Lung (tissue), 12 donors: ENCODE measurements around the gene COLGALT1. TPM values are rescaled to one million over a fixed set of nuclear protein-coding genes. Genes with fewer than 3 reads are reported as not detected.
A peak's percentile ranks its signal among the peaks of the same experiment; 100 is the strongest.

ENCODE experiments used
- ATAC-seq: fragments of 200-7000 bp; cut with Tn5 transposase; one replicate; pipeline ENCODE4 v1.9.1; 2020; ENCODE audit warnings: moderate number of reproducible peaks; ENCODE audit not compliant: insufficient read depth, low FRiP score
- DNase-seq, 3 donors: peaks; one replicate each; pipeline ENCODE4 v3.0.0-alpha.2; 2013 to 2017
- H3K27ac ChIP-seq, 2 donors: one replicate each; pipeline ENCODE4 v1.5.1; 2013; ENCODE audit warnings: mild to moderate bottlenecking in 2 of 2, moderate library complexity in 2 of 2, control low read depth in 1 of 2, inconsistent platforms in 1 of 2, low read depth in 1 of 2, low read length in 1 of 2
- H3K27me3 ChIP-seq, 3 donors: one replicate each; pipeline ENCODE4 v1.5.1; 2013; ENCODE audit warnings: low read length in 2 of 3; ENCODE audit not compliant: control insufficient read depth in 3 of 3, insufficient read depth in 3 of 3
- H3K36me3 ChIP-seq, 4 donors: one replicate each; pipeline ENCODE4 v1.5.1; 2013; ENCODE audit warnings: low read length in 4 of 4, mild to moderate bottlenecking in 1 of 4, moderate library complexity in 1 of 4; ENCODE audit not compliant: control insufficient read depth in 4 of 4, insufficient read depth in 4 of 4
- H3K4me1 ChIP-seq, 5 donors: one replicate each; pipeline ENCODE4 v1.5.1; 2013; ENCODE audit warnings: low read length in 5 of 5, mild to moderate bottlenecking in 2 of 5, moderate library complexity in 1 of 5; ENCODE audit not compliant: control insufficient read depth in 5 of 5, insufficient read depth in 5 of 5
- H3K4me3 ChIP-seq: one replicate; pipeline ENCODE4 v1.5.1; 2013; ENCODE audit warnings: mild to moderate bottlenecking, control low read depth, moderate library complexity
- H3K9ac ChIP-seq, 2 donors: one replicate each; pipeline ENCODE4 v1.5.1; 2013; ENCODE audit warnings: low read length in 2 of 2, control low read depth in 1 of 2; ENCODE audit not compliant: insufficient read depth in 1 of 2
- H3K9me3 ChIP-seq, 4 donors: one replicate each; pipeline ENCODE4 v1.5.1; 2013; ENCODE audit warnings: low read length in 3 of 4, mild to moderate bottlenecking in 1 of 4, moderate library complexity in 1 of 4; ENCODE audit not compliant: control insufficient read depth in 4 of 4, insufficient read depth in 3 of 4
- WGBS, 2 donors: extraction: QIAGEN DNeasy Blood & Tissue Kit; methylation state at CpG; one replicate each; pipeline ENCODE4 v1.1.7; 2013; 5-methylcytosine and 5-hydroxymethylcytosine counted together
- polyA plus RNA-seq, 2 donors: library from polyadenylated mRNA; stranded (reverse); fragments of 200-250 nt; gene quantifications; one replicate each; pipeline ENCODE4 v1.2.1, GENCODE V29; 2013
- total RNA-seq, 2 donors: library from RNA; depleted of rRNA in 1 of 2; stranded (reverse); fragments of >200 nt in 1 of 2; gene quantifications; one replicate each; pipeline ENCODE4 v1.2.1, GENCODE V29; 2014 to 2021
- TF ChIP-seq, protein P1 (sequence below): IDR thresholded peaks from 2 replicates; pipeline ENCODE4 v1.5.1; 2012; ENCODE audit warnings: mild to moderate bottlenecking; ENCODE audit errors: control extremely low read depth, extremely low read depth
- donor health status: control.
- donor health status: control.
- donor health status: Bipolar disorder and iron deficiency.
- donor health status: healthy.
- donor health status: DM: yes; HTN: yes; CAD: no.

COLGALT1 gene
- total and polyA plus RNA-seq, 4 donors, result 39.9 to 129 (median 85.1) TPM

GRCh38 chr19:17539238-17540117, 16.0 kb upstream of the COLGALT1 start:
- DNase-seq, result peak; percentile 91 to 94 (median 92)
- H3K4me1 ChIP-seq, result peaks cover 0 to 9% (median 0%) of the 10 kb centered on the region in 5 donors
- TF ChIP-seq, protein P1, sequence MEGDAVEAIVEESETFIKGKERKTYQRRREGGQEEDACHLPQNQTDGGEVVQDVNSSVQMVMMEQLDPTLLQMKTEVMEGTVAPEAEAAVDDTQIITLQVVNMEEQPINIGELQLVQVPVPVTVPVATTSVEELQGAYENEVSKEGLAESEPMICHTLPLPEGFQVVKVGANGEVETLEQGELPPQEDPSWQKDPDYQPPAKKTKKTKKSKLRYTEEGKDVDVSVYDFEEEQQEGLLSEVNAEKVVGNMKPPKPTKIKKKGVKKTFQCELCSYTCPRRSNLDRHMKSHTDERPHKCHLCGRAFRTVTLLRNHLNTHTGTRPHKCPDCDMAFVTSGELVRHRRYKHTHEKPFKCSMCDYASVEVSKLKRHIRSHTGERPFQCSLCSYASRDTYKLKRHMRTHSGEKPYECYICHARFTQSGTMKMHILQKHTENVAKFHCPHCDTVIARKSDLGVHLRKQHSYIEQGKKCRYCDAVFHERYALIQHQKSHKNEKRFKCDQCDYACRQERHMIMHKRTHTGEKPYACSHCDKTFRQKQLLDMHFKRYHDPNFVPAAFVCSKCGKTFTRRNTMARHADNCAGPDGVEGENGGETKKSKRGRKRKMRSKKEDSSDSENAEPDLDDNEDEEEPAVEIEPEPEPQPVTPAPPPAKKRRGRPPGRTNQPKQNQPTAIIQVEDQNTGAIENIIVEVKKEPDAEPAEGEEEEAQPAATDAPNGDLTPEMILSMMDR, result peak; percentile 11
- 0 to 1% methylated on average over 64 to 82 of the region's 82 CpGs for WGBS, 2 donors
- no peak overlapping the region for H3K9ac ChIP-seq
- peak; percentile 91 for ATAC-seq
- H3K27me3 ChIP-seq, result peaks cover 0 to 5% (median 0%) of the 10 kb centered on the region in 3 donors
- H3K9me3 ChIP-seq, result no peaks in the 10 kb centered on the region
- peak overlapping the region in 1 of 2 donors; percentile 58 for H3K27ac ChIP-seq
- no peaks in the 10 kb centered on the region for H3K36me3 ChIP-seq
- H3K4me3 ChIP-seq, result peak overlapping the region; percentile 30

DNA sequence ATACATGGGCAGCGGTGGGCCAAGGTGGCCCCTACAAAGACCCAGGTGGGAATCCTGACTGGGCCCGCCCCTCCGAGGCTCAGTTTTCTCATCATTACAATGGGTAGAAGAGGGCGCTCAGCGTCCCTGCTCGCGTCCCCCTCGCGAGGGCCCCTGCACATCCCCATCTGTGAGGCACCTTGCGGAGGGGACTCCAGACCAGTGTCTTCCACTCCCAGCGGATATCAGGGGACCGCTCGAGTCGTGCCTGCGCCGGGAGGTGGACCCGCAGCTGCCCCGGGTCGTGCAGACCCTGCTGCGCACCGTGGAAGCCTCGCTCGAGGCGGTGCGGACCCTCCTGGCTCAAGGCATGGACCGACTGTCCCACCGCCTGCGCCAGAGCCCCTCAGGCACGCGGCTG, 15.3 kb upstream of the COLGALT1 start:
- TF ChIP-seq, protein P1, result no peak
- peaks cover 0 to 5% (median 0%) of the 10 kb centered on the region in 3 donors for H3K27me3 ChIP-seq
- ATAC-seq (no peak), DNase-seq (no peak)
- peaks cover 0 to 9% (median 0%) of the 10 kb centered on the region in 5 donors for H3K4me1 ChIP-seq
- 80 to 81% methylated on average over 30 of the region's 30 CpGs for WGBS, 2 donors
- H3K9me3 ChIP-seq, result no peaks in the 10 kb centered on the region
- H3K27ac ChIP-seq, result no peak overlapping the region
- no peak overlapping the region for H3K4me3 ChIP-seq
- H3K9ac ChIP-seq, result no peak overlapping the region
- no peaks in the 10 kb centered on the region for H3K36me3 ChIP-seq

GRCh38 chr19:17541184-17541759, 14.2 kb upstream of the COLGALT1 start:
- TF ChIP-seq, protein P1, result no peak
- 76 to 80% methylated on average over 4 of the region's 4 CpGs for WGBS, 2 donors
- Histone ChIP-seq H3K36me3 (no peaks in the 10 kb centered on the region), H3K4me3 (no peak overlapping the region), H3K27me3 (peaks cover 0 to 5% (median 0%) of the 10 kb centered on the region in 3 donors), H3K9ac (no peak overlapping the region), H3K27ac (no peak overlapping the region), H3K4me1 (peaks cover 0 to 9% (median 0%) of the 10 kb centered on the region in 5 donors), H3K9me3 (no peaks in the 10 kb centered on the region)
- ATAC-seq, result no peak
- no peak for DNase-seq
